NCI-H1092 treated with DMSO at 0.1 percent for 48 hours (cell line): ENCODE data around the gene TEX36.
"Not testable (repeated sequence)": the region's sequence is repeated elsewhere in the genome, so short reads cannot be mapped to it uniquely, and the experiment has no call there.

ENCODE experiments used
- DNase-seq: peaks from one replicate; lab custom pipeline; 2025; lab: John Stamatoyannopoulos, UW

TEX36 gene

DNA sequence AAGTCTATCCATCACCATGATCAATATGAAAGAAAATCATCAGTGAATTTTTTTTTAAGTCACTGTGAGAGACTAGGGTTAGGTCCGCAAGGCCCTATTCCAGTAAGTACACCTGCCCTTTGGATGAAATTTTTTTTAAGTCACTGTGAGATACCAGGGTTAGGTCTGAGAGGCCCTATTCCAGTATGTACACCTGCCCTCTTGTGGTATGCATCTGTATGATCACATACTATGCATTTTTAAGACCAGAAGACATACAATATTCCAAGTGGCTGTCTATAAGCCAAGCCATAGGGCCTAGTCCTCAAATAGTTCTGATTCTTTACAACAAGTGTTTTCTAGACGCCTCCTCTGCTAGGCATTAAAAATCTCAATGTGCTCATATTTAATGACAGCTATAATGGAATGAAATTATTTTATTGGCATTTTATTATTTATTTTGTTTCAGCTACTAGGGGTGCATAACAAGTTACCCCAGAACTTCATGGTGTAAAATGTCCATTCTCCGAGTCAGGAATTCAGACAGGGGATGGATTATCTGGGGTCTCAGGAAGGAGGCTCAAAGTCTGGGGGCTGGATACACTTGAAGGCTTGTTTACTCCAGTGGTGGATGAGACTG is 53.1 kb downstream of the TEX36 start:
- peak; percentile 52 for DNase-seq

DNA sequence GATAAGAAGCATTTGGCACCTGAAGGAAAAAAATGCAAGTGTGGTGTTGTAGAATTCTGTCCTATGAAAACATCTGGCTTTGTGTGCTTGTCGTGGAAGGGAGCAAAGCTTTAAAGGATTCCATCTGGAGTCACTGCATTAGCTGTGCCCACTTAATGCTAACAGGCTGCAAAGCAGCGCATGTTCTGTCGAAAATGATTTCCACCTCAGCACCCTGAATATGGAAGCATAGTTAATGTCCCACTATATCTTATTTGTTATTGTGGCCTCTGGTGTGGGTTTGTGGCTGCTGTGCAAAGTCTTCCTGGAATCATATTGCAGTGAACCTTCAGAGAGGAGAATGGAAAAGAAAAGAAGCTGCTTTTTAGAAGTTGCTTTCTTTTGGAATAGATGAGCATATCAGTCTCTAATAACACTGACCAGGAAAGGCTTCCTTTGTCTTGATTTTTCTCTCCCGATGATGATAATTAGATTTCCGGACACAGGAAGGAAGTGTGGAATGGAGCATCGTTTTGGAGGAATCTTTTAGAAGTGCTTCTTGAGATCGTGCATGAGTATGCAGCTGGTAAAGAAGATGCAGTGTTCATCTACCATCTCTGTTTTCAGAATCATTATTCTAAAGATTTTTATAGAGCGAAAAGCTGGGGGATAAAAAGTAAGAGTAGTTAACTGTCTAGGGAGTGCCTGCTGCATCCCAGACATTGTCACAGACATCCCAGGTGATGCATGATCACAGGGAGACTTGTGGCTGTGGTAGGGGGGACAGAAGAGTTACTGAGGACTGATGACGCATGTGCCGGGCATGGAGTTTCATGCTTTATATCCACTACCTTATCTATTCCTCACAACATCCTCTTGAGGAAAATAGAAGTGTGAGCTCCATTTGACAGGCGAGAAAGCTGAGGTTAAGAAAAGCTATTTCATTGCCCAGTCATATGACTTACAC is 54.6 kb downstream of the TEX36 start:
- no peak for DNase-seq

DNA sequence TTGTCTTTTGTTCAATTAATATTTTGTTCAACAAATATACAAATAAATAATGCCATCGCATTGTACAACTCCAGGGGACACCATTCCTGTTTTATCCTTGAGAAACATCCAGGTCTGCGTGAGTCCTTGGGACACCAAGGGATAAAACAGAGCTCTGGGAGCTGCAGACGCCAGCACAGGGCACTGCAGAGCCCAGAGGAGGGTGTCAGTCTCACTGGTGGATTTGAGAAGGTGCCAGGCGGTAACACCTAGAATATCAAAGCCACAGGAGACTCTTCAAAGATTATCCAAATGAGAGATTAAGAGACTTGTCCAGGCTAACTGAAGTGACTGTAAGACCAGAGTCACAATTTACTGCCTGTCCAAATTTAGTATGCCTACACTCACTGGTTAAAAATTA is 55.3 kb downstream of the TEX36 start:
- no peak for DNase-seq

DNA sequence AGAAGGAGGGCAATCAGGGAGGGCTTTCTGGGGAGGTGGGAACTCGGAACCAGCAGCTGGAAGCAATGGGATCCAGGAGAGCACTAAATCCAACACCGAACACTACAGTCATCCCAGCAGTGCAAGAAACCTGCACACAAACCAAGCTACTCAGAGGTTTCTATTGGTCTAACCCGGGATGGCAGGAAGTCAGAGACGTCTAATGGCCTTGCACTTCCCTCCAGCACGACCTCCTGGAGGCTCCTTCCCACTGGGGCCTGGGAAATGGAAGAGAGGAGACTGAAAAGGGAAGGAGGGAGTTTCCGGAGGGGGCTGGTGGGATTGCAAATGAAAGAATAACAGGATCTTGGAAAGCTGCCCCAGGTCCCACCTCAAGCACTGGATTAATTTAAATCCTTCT is 56.3 kb downstream of the TEX36 start:
- DNase-seq, result no peak

DNA sequence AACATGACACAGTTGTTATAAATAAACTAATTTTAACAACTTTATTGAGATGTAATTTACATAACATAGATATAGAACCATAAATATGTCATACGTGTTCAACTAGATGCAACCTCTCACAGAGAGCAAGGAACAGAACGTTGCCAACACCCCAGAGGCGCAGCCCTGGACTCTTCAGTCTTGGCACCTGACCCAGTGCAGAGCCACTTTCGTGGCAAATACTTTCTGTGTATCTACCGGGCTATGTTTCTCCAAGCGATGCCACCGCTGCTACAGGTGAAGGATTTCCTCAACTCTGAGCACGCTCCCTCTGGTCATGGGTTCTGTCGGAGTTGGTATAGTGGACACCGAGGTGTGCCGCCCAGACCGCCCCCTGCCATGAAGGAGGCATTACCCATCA is 57.4 kb downstream of the TEX36 start:
- no peak for DNase-seq

DNA sequence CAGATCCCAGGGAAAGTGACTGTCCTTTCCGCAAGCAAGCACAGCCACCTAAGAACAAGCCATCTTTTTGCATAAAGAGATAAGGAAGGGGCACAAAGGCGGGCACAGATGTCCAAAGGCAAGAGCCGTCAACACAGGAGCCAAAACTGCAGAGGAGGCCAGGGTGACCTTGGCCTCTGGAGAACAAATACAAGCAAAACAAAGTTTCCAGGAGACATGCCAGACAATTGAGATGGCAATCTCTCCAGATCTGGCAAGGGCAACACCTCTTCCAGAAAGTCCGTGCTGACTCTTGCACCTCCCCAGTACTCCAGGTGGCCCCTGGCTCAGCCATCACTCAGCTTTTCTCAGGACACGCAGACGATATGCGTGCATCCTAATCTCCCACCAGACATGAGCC is 58.2 kb downstream of the TEX36 start:
- DNase-seq, result no peak

DNA sequence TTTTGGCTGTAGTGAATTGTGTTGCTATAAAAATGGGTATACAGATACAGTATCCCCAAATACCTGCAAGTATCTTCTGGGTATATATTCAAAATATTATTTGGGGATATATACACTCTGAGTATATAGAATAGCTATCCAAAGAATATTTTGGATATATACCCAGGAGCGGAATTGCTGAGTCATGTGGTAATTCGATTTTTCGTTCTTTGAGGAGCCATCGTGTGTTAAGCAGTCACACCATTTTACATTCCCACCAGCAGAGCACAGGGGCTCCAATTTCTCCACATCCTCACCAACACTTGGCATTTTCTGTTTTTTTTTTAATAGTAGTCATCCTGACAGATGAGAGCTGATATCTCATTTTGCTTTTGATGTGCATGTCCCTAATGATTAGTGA is 61.9 kb downstream of the TEX36 start:
- DNase-seq, result no peak

DNA sequence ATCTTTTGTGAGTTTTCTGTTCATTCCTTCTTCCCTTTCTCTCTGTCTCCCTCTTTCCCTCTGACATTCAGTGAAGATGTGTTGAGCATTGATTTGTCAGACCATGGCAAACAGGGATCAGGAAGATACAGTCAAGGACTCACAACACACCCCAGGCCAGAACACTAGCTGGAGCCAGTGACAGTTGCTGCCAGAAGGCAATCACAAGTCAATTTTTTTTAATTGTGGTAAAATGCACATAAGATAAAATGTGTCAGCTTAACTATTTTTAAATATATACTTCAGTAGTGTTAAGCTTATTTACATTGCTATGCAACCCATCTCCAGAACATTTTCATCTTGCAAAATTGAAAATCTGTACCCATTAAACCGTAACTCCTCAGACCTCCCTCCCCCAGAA is 62.6 kb downstream of the TEX36 start:
- DNase-seq, result no peak

DNA sequence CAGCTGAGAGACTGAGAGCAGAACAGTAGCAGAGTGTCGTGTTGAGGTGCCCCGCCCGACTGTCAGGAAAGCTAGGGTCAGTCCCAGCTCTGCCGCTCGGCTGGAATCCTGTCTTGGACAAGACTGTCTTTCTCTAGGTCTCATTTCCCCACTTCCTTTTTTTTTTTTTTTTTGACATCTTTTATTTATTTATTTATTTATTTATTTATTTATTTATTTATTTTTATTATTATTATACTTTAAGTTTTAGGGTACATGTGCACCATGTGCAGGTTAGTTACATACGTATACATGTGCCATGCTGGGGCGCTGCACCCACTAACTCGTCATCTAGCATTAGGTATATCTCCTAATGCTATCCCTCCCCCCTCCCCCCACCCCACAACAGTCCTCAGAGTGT is 69.9 kb downstream of the TEX36 start:
- not testable (repeated sequence) for DNase-seq

DNA sequence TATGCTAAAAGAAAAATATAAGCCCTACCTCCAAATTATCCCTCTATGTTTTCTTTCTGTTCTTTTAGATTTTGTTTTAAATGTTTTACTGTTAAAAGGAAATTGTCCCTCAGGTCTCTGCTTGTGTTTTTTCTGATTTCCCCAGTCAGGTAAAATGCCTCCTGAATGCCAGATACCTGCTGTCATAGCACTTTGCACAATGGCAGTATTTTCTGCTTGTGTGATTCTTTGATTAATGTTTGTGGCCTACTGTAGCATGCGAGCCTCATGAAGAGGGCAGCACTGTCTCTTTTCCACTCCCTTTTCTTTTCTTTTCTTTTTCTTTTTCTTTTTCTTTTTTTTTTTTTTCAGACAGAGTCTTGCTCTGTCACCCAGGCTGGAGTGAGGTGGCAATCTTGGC is 71.2 kb downstream of the TEX36 start:
- DNase-seq, result no peak

DNA sequence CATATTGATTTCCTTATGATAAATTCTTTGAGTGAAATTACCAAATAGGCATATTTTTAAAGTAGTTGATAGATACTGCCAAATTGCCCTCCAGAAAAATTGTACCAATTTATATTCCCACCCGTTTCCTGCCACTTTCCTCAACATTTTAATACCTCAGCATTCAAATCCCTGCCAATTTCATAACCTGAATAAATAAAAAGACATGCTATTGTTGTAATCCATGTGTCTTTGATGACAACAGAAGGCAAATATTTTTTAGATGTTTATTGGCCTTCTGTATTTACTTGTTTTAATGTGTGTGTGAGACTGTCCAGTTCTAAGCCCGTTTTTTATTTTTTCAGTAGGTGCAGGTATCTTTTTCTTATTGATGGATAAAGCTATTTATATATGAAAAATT is 71.7 kb downstream of the TEX36 start:
- no peak for DNase-seq

DNA sequence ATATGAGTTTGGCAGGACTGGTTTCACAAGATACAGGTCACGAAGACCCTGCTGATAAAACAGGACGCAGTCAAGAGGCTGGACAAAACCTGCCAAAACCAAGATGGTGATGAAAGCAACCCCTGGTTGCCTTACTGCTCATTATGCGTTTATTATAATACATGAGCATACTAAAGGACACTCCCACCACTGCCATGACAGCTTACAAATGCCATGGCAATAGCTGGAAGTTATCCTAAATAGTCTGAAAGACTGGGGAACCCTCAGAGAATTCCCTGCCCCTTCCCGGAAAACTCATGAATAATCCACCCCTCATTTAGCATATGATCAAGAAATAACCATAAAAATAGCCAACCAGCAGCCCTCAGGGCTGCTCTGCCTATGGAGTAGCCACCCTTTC is 73.1 kb downstream of the TEX36 start:
- DNase-seq, result no peak

DNA sequence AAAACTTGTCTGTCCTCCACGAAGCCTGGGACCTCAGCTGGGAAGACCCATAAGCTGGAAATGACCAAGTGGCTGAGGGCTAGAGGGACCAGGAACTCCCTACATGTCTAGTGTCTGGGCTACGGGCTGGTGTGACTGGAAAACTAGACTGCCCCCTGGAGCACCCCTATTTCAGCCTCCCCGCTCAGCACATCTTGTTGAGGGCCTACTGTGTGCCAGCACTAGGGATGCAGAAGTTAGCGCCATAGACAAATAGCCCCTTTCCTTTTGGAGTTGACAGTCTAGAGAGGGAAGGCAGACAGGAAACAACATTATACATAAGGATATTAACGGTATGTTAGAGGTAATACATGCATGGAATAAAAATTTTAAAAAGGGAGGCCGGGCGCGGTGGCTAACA is 74.5 kb downstream of the TEX36 start:
- no peak for DNase-seq

DNA sequence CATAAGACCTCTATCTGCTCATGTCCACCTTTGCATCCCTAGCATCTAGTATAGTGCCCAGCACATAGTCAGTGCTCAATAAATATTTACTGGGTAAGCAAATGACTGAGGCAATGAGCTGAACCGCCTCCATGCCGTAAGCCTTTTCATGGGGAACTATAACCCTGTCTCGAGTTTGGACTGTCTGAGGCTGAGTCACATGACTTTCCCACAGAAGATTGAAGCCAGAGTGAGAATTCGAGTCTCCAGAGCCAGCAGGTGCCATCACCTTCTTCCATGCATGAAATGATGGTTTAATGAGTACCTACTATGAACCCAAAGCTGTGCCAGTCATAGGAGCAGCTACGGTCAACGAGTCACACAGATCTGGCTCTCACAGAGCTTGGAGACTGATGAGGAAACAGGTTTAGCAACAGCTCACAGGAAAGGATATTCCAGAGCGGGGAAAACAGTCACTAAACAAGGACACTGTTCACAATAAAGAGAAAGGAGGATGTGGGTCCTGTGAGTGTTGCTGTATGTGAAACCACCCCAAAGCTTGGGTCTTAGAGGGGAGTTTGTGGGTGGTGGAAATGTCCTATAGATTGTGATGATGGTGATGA is 75.2 kb downstream of the TEX36 start:
- DNase-seq, result no peak

DNA sequence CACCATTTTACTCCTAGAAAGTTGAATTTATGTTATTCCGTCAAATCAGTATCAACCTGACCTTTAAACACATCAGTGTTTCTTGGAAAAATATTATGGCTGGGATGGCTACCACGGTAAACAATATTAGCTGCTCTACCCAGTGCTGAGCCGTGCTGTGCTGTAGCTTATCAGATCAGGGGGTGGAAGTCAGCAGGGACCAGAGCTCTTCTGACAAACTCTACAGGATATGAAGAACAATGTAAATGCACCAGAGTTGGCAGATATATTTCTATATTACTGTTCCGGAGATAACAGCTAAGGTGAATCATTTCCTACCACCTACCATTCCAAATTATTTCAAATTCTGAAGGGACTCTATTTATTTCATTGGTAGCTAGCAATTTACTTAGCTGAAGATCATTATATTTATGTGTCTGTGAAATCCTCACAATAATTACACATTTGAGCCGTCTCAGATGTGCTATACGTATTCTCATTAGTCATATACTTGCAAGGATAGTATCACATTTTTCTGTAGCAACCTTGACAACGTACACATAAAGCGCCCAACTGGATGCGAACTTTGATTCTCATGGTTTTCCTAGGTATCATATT is 76.5 kb downstream of the TEX36 start:
- DNase-seq, result no peak
